Measurements from ENCODE around the gene PRSS38. TPM values are rescaled to one million over a fixed set of nuclear protein-coding genes. Genes with fewer than 3 reads are reported as not detected.

PRSS38 gene
- total and polyA plus RNA-seq, 10 of the 15 experiments (the other 5 are each of a cell fraction or from before 2014, with no cell fraction given): not detected

- FAIRE-seq: no peak
- Histone ChIP-seq H4K20me1 (ENCODE audit: control insufficient read depth, insufficient read depth) (no peaks in the 10 kb centered on the region; the same call in 1 of the 2 replicates), H3K4me1 (ENCODE audit: control insufficient read depth, insufficient read depth, low read length) (peaks cover 11% of the 10 kb centered on the region), H3K4me3 (no peak overlapping the region), H3K9ac (ENCODE audit: control insufficient read depth, insufficient read depth, low read length) (no peak overlapping the region), H2AFZ (ENCODE audit: control insufficient read depth, low read depth, low read length) (no peak overlapping the region), H3K27me3 (replicated peaks in 1 of 2; ENCODE audit: control insufficient read depth in 2 of 2, insufficient read depth in 2 of 2, low read length in 1 of 2) (no peaks in the 10 kb centered on the region), H3K4me2 (ENCODE audit: control insufficient read depth, insufficient read depth) (no peak overlapping the region), H3K27ac (ENCODE audit: control insufficient read depth, insufficient read depth) (no peak overlapping the region), H3K9me3 (replicated peaks; ENCODE audit: control insufficient read depth, insufficient read depth, low read length) (no peaks in the 10 kb centered on the region), H3K36me3 (ENCODE audit: control insufficient read depth in 2 of 2, insufficient read depth in 2 of 2, low read length in 1 of 2) (peaks cover 24 to 34% of the 10 kb centered on the region in 2 experiments), H3K79me2 (ENCODE audit: control insufficient read depth, insufficient read depth, low read length) (no peaks in the 10 kb centered on the region; the same call in none of the 2 replicates)
- 18% methylated on average over 17 of the region's 17 CpGs for WGBS (ENCODE audit: insufficient coverage, insufficient replicate concordance, low lambda C conversion rate, missing lambda C conversion rate)
- ChIA-PET SMC1A (ENCODE audit: uncharacterized antibody, unreplicated experiment) (no interaction called here), CTCF (interaction anchor here (1.0 to 1.6 kb wide), 2 partner anchors 188 to 282 kb away, joined by 3 to 4 read pairs; no protein-coding TSS in a partner anchor), RAD21 (ENCODE audit: unreplicated experiment) (no interaction called here), POLR2A (no interaction called here)
- in situ Hi-C loops (cut with MboI) (no loop called here), intact Hi-C loops (cut with micrococcal nuclease; ENCODE audit: unreplicated experiment) (loop anchor here (10.0 kb wide), 1 partner anchor 309 kb away; no protein-coding TSS in a partner anchor)
- no peak for DNase-seq (ENCODE audit: low read depth, low spot score)
- TF ChIP-seq CBFB (IDR thresholded peaks at IDR 0.05; ENCODE audit: low read depth) (no peak), CBX5 (IDR thresholded peaks at IDR 0.05; ENCODE audit: low read depth) (no peak), E2F4 (IDR thresholded peaks at IDR 0.05; ENCODE audit: low read depth, low read length) (no peak), TARDBP (IDR thresholded peaks at IDR 0.05; ENCODE audit: borderline replicate concordance) (no peak), SP1 (IDR thresholded peaks at IDR 0.05; ENCODE audit: low read depth, low read length) (no peak), BHLHE40 (IDR thresholded peaks at IDR 0.05; ENCODE audit: borderline replicate concordance in 1 of 2, low read depth in 2 of 2, low read length in 1 of 2) (no peak), PML (IDR thresholded peaks at IDR 0.05; ENCODE audit: low read length) (no peak), FOXM1 (IDR thresholded peaks at IDR 0.05; ENCODE audit: low read depth, low read length) (no peak), ZNF687 (IDR thresholded peaks at IDR 0.05) (no peak), HDGF (IDR thresholded peaks at IDR 0.05) (no peak), PKNOX1 (IDR thresholded peaks at IDR 0.05) (no peak), SUPT20H (IDR thresholded peaks at IDR 0.05; ENCODE audit: borderline replicate concordance, control insufficient read depth, low read depth, low read length) (no peak), MYB (IDR thresholded peaks at IDR 0.05; ENCODE audit: borderline replicate concordance, low read depth, low read length) (no peak), JUNB (IDR thresholded peaks at IDR 0.05) (no peak), JUND (IDR thresholded peaks at IDR 0.05; ENCODE audit: low read depth, low read length) (no peak)
- ATAC-seq: peak; percentile 47
- no TSS peak for BruUV-seq (replicated peaks)
Observed at GRCh38 chr1:227766015-227766634, 49.4 kb upstream of the PRSS38 start.

Measured in GM12878 (cell line).